ENCODE measurements around the gene CREB3.

GRCh38 chr9:35774907-35775635 is 42.6 kb downstream of the CREB3 start:
- TF ChIP-seq, protein P1, sequence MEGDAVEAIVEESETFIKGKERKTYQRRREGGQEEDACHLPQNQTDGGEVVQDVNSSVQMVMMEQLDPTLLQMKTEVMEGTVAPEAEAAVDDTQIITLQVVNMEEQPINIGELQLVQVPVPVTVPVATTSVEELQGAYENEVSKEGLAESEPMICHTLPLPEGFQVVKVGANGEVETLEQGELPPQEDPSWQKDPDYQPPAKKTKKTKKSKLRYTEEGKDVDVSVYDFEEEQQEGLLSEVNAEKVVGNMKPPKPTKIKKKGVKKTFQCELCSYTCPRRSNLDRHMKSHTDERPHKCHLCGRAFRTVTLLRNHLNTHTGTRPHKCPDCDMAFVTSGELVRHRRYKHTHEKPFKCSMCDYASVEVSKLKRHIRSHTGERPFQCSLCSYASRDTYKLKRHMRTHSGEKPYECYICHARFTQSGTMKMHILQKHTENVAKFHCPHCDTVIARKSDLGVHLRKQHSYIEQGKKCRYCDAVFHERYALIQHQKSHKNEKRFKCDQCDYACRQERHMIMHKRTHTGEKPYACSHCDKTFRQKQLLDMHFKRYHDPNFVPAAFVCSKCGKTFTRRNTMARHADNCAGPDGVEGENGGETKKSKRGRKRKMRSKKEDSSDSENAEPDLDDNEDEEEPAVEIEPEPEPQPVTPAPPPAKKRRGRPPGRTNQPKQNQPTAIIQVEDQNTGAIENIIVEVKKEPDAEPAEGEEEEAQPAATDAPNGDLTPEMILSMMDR (IDR thresholded peaks at IDR 0.05; ENCODE audit: low read depth, low read length, poor library complexity, severe bottlenecking) = no peak
- TF ChIP-seq EZH2phosphoT487 (IDR thresholded peaks at IDR 0.05; ENCODE audit: borderline replicate concordance, low read length) = no peak
